NB4 (cell line): ENCODE data around the gene SPINK9.
"Not testable (repeated sequence)": the region's sequence is repeated elsewhere in the genome, so short reads cannot be mapped to it uniquely, and the experiment has no call there.

Experiments used
- DNase-seq: peaks from one replicate; pipeline ENCODE4 v3.0.0; 2010; ENCODE audit warnings: low read depth
- H3K4me3 ChIP-seq: one replicate; pipeline ENCODE4 v1.5.1; 2011; ENCODE audit warnings: mild to moderate bottlenecking, low read depth, low read length, moderate library complexity
- CTCF ChIP-seq: IDR thresholded peaks from one replicate; pipeline ENCODE4 v1.5.1; 2012; ENCODE audit warnings: low read depth, low read length
- MAX ChIP-seq: IDR thresholded peaks from 2 replicates; pipeline ENCODE4 v1.6.1; 2011; ENCODE audit warnings: low read depth, low read length
- MYC ChIP-seq: IDR thresholded peaks from 2 replicates; pipeline ENCODE4 v1.6.1; 2011; ENCODE audit warnings: low read depth, low read length
- POLR2A ChIP-seq: IDR thresholded peaks from 2 replicates; pipeline ENCODE4 v1.6.1; 2011; ENCODE audit warnings: mild to moderate bottlenecking; ENCODE audit not compliant: insufficient read length; ENCODE audit errors: extremely low read depth

SPINK9 gene

GRCh38 chr5:148309746-148310145 lies 25.6 kb upstream of the SPINK9 start:
- H3K4me3 ChIP-seq = no peak overlapping the region
- no peak for TF ChIP-seq CTCF
- no peak for TF ChIP-seq MAX
- no peak for TF ChIP-seq MYC
- TF ChIP-seq POLR2A = no peak
- no peak for DNase-seq

- TF ChIP-seq CTCF = no peak
- no peak for TF ChIP-seq MYC
- TF ChIP-seq POLR2A = no peak
- TF ChIP-seq MAX = no peak
- DNase-seq = no peak
- H3K4me3 ChIP-seq = no peak overlapping the region
Observed at GRCh38 chr5:148311484-148311883, 23.9 kb upstream of the SPINK9 start.

DNA sequence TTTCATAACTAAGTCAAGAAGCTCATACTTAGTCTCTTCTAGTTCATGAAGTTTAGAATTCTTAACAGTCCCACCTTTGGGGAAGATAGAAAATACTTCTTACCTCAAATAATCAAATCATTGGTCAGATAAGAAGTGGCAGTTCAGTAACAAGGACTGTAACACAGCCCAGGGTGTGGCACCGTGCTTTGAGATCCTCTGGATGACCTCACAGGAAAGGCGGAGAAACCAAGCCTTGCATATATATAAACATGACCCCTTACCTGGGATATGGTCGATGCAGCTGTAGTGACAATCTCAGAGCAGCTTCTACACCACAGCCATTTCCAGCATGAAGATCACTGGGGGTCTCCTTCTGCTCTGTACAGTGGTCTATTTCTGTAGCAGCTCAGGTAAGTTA lies 23.2 kb upstream of the SPINK9 start, which contains the start of gene SPINK7:
SPINK7 (plus strand) TSS at position 271 of the 400 bp plus-strand sequence; CDS start at position 332, 61 bp downstream.
- no peak within 1 kb of the TSS for H3K4me3 ChIP-seq
- no peak for DNase-seq
- TF ChIP-seq POLR2A = no peak
- no peak for TF ChIP-seq CTCF
- no peak for TF ChIP-seq MYC
- TF ChIP-seq MAX = no peak

DNA sequence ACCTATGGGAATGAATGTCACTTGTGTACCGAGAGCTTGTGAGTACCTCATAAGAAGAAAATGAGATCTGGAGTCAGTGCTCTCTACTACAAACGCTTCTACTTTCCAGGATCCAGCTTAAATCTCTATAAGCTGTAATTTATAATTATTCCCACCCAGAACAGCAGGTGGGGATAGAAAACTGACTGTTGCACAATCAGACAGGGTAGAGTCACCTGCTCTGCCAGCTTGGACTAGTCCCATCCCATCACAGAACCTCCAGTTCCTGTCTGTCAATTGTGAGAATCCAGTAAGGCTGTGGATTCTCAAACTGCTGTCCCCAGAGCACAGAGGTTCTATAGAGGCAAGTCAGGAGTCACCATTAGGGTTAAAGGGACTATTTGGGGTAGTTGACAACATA lies 21.2 kb upstream of the SPINK9 start:
- no peak for DNase-seq

GRCh38 chr5:148314731-148315130 lies 20.6 kb upstream of the SPINK9 start:
- H3K4me3 ChIP-seq = no peak overlapping the region
- no peak for TF ChIP-seq CTCF
- TF ChIP-seq MYC = no peak
- no peak for TF ChIP-seq POLR2A
- TF ChIP-seq MAX = no peak
- no peak for DNase-seq

More for the DNA sequence above, 21.2 kb upstream of the SPINK9 start:
- no peak overlapping the region for H3K4me3 ChIP-seq
- TF ChIP-seq POLR2A = no peak
- no peak for TF ChIP-seq CTCF
- TF ChIP-seq MAX = no peak
- no peak for TF ChIP-seq MYC

- DNase-seq, H3K4me3 ChIP-seq: not testable (repeated sequence)
Observed at GRCh38 chr5:148320011-148320963, 15.1 kb upstream of the SPINK9 start.
